ENCODE data around the gene SGMS1.

GRCh38 chr10:50574931-50575330 lies 48.8 kb downstream of the SGMS1 start:
- no peak for TF ChIP-seq POLR2AphosphoS5 (IDR thresholded peaks at IDR 0.05; ENCODE audit: low read depth, low read length)
- TF ChIP-seq POLR2A (IDR thresholded peaks at IDR 0.05; ENCODE audit: low read depth, low read length) = no peak
- no peak for TF ChIP-seq TAF1 (IDR thresholded peaks at IDR 0.05; ENCODE audit: borderline replicate concordance, low read depth, low read length)
